ENCODE measurements around the gene EFCAB10.
"Not testable (repeated sequence)": the region's sequence is repeated elsewhere in the genome, so short reads cannot be mapped to it uniquely, and the experiment has no call there.

The EFCAB10 gene

DNA sequence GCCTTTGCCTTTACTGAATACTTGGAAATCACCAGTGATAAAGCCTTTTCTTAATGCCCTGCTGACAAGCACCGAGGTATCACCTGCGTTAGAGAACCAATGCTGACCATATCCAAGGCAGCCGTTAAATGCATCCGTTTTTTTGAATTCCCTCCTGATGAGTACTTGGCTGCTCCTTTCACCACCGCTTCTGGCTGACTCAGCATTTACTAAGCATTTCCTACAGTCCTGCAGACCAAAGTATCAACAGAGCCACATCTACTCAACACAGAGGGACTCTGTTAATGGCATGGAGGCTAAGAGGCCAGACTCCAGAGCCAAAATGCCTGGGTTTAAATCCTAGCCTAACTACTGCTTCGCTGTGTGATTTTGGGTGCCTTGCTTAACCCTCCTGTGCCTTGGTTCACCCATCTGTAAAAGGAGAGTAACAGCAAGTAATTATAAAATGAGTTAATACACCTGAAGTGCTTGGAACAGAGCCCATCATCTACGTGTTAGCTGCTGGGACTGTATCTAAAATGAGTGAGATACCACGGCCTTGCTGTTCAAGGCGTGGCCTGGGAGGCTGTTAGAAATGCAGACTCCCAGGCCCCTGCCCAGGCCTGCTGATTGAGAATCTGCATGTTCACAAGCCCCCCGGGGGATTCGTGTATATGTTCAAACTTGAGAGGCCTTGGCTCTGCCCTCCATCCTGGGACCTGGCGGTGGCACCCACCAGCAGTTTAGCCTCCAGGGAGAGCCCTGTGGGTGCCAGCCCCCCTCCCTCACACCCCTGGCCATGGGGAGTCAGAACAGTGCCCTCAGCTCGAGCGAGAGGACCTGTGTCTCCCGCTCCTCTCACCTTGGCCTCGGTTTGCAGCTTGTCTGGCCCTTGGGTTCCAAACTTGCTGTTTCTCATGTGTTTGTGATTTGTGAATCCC is 30.8 kb upstream of the EFCAB10 start:
- Mint-ChIP-seq H3K27me3 (ENCODE audit: low read depth) (no peaks in the 10 kb centered on the region), H3K4me3 (no peak overlapping the region), H3K9me3 (no peaks in the 10 kb centered on the region), H3K27ac (no peak overlapping the region), H3K36me3 (ENCODE audit: low read depth) (peaks cover 9% of the 10 kb centered on the region), H3K4me1 (ENCODE audit: low read depth) (no peaks in the 10 kb centered on the region)

DNA sequence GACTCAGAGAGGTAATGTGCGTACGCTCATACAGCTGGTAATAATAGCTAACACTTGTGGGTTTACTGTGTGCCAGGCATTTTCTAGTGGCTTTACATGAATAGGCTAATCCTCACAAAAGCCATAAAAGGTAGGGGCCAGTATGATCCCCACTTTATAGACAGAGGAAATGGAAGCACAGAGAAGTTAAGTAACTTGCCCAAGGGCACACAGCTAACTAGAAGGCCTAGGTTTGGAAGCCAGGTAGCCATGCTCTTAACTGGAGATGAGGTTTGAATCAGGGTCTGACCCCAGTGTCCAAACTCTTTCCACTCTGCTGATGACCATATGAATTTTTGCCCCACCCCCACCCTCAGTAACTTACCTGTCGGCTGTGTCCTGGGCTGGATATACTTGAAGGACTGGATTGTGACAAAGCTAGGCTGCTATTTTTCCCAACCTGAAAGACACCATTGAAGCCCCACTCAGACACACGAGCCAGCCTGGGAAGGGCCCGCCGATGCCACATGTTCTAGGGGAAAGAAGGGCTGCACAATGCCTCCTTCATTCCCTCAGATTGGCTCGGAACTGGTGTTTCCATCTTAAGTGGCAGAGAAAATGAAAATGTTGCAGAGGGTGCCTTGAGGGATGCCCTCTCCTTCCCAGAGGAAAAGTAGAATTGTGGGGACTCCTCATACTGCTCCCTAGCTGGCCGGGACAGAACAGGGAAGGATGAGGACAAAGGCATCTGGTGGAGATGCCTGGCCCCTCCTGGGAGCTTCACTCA is 29.1 kb upstream of the EFCAB10 start:
- Mint-ChIP-seq H3K4me1 (ENCODE audit: low read depth) (no peaks in the 10 kb centered on the region), H3K4me3 (no peak overlapping the region), H3K9me3 (no peaks in the 10 kb centered on the region), H3K27ac (no peak overlapping the region), H3K36me3 (ENCODE audit: low read depth) (peaks cover 9% of the 10 kb centered on the region), H3K27me3 (ENCODE audit: low read depth) (no peaks in the 10 kb centered on the region)

DNA sequence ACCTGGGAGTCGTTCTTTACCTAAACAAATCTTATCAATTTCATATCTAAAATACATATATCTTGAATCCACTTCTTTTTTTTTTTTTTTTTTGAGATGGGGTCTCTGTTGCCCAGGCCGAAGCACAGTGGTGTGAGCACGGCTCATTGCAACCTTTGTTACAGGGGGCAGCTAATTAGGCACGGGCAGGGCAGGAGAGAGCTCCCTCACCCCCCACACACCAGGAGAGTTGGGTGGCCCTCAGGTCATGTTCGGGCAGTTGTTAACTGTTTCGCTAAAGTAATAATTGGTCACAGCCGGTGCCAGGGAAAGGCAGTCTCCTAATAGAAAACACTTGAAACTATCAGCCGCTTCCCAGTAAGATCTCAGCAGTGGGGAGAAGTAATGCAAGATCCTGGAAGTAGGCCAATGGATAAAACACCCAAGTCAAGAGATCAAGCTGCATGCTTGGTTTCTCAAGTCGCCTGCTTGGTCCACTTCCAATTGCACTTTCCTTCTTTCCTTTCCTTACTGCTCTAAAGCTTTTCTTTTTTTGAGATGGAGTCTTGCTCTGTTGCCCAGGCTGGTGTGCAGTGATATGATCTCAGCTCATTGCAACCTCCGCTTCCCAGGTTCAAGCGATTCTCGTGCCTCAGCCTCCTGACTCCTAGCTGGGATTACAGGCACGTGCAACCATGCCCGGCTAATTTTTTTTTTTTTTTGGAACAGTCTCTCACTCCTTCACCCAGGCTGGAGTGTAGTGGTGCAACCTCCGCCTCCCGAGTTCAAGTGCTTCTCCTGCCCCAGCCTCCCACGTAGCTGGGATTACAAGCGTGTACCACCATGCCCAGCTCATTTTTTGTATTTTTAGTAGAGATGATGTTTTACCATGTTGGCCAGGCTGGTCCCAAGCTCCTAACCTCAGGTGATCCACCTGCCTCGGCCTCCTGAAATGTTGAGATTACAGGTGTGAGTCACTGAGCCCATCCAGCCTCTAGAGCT is 21.3 kb upstream of the EFCAB10 start:
- H3K9me3 Mint-ChIP-seq = no peaks in the 10 kb centered on the region
- H3K27me3 Mint-ChIP-seq (ENCODE audit: low read depth) = peaks cover 11% of the 10 kb centered on the region
- no peak overlapping the region for H3K27ac Mint-ChIP-seq
- H3K4me1 Mint-ChIP-seq (ENCODE audit: low read depth) = no peaks in the 10 kb centered on the region
- H3K4me3 Mint-ChIP-seq = no peak overlapping the region
- H3K36me3 Mint-ChIP-seq (ENCODE audit: low read depth) = no peaks in the 10 kb centered on the region

DNA sequence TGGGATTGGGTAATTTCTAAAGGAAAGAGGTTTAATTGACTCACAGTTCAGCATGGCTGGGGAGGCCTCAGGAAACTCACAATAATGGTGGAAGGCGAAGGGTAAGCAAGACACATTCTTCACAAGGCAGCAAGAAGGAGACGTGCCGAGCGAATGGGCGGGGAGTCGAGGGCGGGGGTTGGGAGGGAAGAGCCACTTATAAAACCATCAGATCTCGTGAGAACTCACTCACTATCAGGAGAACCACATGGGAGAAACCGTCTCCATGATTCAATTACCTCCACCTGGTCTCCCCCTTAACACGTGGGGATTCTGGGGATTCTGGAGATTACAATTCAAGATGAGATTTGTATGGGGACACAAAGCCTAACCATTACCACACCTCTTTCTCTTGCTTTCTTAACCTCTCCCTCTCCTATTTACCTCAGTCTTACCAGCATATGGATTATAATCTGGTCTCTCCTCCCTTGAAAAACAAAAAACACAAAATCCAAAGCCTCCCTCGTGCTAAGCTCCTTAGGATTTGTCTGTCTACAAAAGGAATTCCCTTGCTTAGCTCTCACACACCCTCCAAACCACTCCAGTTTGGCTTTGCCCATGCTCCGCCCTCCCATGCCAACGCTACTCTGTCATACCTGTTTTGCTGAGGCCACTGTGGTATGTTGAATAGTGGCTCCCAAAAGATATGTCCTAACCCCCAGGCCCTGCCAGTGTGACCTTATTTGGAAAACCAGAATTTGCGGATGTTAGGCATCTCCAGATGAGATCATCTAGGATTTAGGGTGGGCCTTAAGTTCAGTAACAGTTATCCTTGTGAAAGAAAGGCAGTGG is 19.6 kb upstream of the EFCAB10 start:
- Mint-ChIP-seq H3K4me1 (ENCODE audit: low read depth) (no peaks in the 10 kb centered on the region), H3K36me3 (ENCODE audit: low read depth) (no peaks in the 10 kb centered on the region), H3K4me3 (no peak overlapping the region), H3K27me3 (ENCODE audit: low read depth) (peaks cover 21% of the 10 kb centered on the region), H3K9me3 (no peaks in the 10 kb centered on the region), H3K27ac (no peak overlapping the region)

- Mint-ChIP-seq H3K36me3 (ENCODE audit: low read depth) (no peaks in the 10 kb centered on the region), H3K4me3 (no peak overlapping the region), H3K27ac (no peak overlapping the region), H3K4me1 (ENCODE audit: low read depth) (no peaks in the 10 kb centered on the region), H3K9me3 (no peaks in the 10 kb centered on the region), H3K27me3 (ENCODE audit: low read depth) (peaks cover 25% of the 10 kb centered on the region)
These were observed 18.3 kb upstream of the EFCAB10 start for GRCh38 chr7:105599551-105599950.

- not testable (repeated sequence) for H3K36me3 Mint-ChIP-seq (ENCODE audit: low read depth); H3K4me3 Mint-ChIP-seq; H3K27ac Mint-ChIP-seq; H3K4me1 Mint-ChIP-seq (ENCODE audit: low read depth); H3K9me3 Mint-ChIP-seq
- peaks cover 25% of the 10 kb centered on the region for H3K27me3 Mint-ChIP-seq (ENCODE audit: low read depth)
These were observed 17.8 kb upstream of the EFCAB10 start for GRCh38 chr7:105599080-105599479.

- Mint-ChIP-seq H3K27ac (no peak overlapping the region), H3K36me3 (ENCODE audit: low read depth) (no peaks in the 10 kb centered on the region), H3K27me3 (ENCODE audit: low read depth) (peaks cover 18% of the 10 kb centered on the region), H3K9me3 (no peaks in the 10 kb centered on the region), H3K4me3 (no peak overlapping the region), H3K4me1 (ENCODE audit: low read depth) (no peaks in the 10 kb centered on the region)
These were observed 15.6 kb upstream of the EFCAB10 start for GRCh38 chr7:105596866-105597265.

- Mint-ChIP-seq H3K9me3 (no peaks in the 10 kb centered on the region), H3K4me1 (ENCODE audit: low read depth) (peaks cover 3% of the 10 kb centered on the region), H3K27me3 (ENCODE audit: low read depth) (peaks cover 17% of the 10 kb centered on the region), H3K4me3 (no peak overlapping the region), H3K36me3 (ENCODE audit: low read depth) (no peaks in the 10 kb centered on the region), H3K27ac (no peak overlapping the region)
These were observed 12.7 kb upstream of the EFCAB10 start for GRCh38 chr7:105594034-105594433.

DNA sequence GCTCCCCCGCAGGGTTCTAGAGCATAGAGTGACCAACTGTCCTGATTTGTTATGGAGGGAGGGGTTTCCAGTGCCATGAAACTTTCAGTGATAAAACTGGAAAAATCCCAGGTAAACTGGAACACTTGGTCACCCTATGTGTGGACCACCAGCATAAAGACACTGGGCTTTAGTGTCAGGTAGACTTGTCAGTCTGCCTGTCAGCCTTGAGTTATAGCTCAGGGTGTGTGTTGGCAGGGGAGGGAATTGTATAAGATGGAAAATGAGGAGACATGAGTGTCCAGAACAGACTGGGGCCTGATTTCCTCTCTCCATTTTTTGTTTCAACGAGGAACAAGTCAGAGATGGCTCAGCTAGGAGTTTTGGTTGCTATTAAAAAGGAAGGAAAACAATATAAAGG is 10.2 kb upstream of the EFCAB10 start:
- peaks cover 6% of the 10 kb centered on the region for H3K4me1 Mint-ChIP-seq (ENCODE audit: low read depth)
- no peak overlapping the region for H3K4me3 Mint-ChIP-seq
- peaks cover 8% of the 10 kb centered on the region for H3K27me3 Mint-ChIP-seq (ENCODE audit: low read depth)
- H3K9me3 Mint-ChIP-seq = no peaks in the 10 kb centered on the region
- no peak overlapping the region for H3K27ac Mint-ChIP-seq
- no peaks in the 10 kb centered on the region for H3K36me3 Mint-ChIP-seq (ENCODE audit: low read depth)

DNA sequence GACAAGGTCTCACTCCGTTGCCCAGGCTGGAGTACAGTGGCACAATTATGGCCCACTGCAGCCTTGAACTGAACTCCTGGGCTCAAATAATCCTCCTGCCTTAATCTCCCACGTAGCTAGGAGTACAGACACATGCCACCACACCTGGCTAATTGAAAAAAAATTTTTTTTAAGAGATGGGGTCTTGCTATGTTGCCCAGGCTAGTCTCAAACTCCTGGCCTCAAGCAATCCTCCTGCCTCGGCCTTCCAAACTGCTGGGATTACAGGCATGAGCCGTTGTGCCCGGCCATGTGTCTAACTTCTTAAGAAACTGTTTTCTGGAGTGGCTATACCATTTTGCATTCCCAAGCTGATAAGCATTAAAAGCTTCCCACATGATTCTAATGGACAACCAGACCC is 9.5 kb upstream of the EFCAB10 start:
- Mint-ChIP-seq H3K4me3 (no peak overlapping the region), H3K9me3 (no peaks in the 10 kb centered on the region), H3K27me3 (ENCODE audit: low read depth) (peaks cover 7% of the 10 kb centered on the region), H3K4me1 (ENCODE audit: low read depth) (peaks cover 10% of the 10 kb centered on the region), H3K27ac (no peak overlapping the region), H3K36me3 (ENCODE audit: low read depth) (no peaks in the 10 kb centered on the region)

GRCh38 chr7:105589356-105590077 is 8.2 kb upstream of the EFCAB10 start:
- no peaks in the 10 kb centered on the region for H3K36me3 Mint-ChIP-seq (ENCODE audit: low read depth)
- no peak overlapping the region for H3K27ac Mint-ChIP-seq
- H3K9me3 Mint-ChIP-seq = peaks cover 2% of the 10 kb centered on the region
- peaks cover 10% of the 10 kb centered on the region for H3K4me1 Mint-ChIP-seq (ENCODE audit: low read depth)
- no peak overlapping the region for H3K4me3 Mint-ChIP-seq
- peaks cover 3% of the 10 kb centered on the region for H3K27me3 Mint-ChIP-seq (ENCODE audit: low read depth)

DNA sequence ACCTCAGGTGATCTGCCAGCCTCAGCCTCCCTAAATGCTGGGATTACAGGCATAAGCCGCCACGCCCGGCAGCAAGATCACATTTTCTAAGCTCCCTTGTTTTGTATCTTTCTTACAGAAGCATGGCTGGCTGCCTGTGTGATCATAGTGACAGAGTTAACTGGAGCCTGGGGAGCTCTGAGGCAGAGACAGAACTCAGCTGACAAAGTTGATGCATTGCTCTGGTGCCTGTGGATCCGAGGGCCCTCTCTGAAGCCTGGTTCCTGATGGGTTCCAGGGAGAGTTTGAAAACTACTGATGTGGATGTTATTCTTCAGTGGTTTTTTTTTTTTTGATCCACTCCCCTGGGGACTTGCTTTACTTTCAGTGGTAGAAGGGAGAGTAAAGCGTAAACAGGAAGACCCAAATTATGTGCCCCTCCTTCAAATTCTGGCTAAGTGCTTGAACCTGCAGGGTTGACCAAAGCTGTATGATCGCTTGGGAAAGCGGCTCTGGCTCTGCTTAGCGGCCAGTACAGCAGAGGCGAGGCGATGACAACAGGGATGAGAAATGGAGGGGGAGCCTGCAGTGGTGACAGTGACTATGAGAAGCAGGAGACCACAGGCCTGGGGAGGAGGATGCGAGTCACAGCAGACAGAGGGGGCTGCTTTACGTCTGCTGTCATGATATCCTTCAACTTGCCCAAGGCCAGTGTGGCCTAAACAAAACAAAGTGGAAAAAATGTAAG is 6.8 kb upstream of the EFCAB10 start:
- H3K4me3 Mint-ChIP-seq = no peak overlapping the region
- H3K4me1 Mint-ChIP-seq (ENCODE audit: low read depth) = peaks cover 10% of the 10 kb centered on the region
- H3K9me3 Mint-ChIP-seq = peaks cover 11% of the 10 kb centered on the region
- H3K36me3 Mint-ChIP-seq (ENCODE audit: low read depth) = no peaks in the 10 kb centered on the region
- H3K27me3 Mint-ChIP-seq (ENCODE audit: low read depth) = no peaks in the 10 kb centered on the region
- H3K27ac Mint-ChIP-seq = no peak overlapping the region
